Measurements from ENCODE around the gene LMO1. TPM values are rescaled to one million over a fixed set of nuclear protein-coding genes. Genes with fewer than 3 reads are reported as not detected.

LMO1 gene
- not detected in 2 replicates for total RNA-seq

GRCh38 chr11:8263769-8264410 is at the start of gene LMO1:
Gene LMO1 (minus strand): TSS chr11:8263878. CDS start chr11:8263362, 516 bp downstream.

Other genes with a start within 250 kb of the LMO1 start
- gene TUB, start 182.7 kb downstream of the LMO1 start, total RNA-seq: 0.11 and 0.77 TPM in 2 replicates
- not detected in 2 replicates for gene RIC3, start 94.9 kb downstream of the LMO1 start, total RNA-seq